Measurements from ENCODE around the gene ORC5.

Gene ORC5

DNA sequence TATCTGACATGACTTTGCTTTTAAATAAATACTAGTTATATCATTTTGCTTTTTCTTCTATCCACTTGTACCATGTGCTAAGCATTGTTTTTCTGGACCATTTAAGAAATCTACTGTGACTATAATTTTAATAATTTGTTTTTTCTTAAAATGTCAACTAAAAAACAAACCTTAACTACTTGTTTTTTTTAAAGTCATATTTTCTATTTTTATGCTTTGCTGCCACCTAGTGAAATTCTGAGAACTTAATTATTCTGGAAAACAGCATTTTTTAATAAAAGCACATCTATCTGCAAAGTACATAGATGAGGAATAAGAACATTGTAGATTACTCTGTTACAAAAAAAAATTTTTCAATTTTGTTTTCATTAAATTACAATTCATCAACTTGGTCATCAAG is 47.4 kb downstream of the ORC5 start:
- H4K20me1 ChIP-seq (ENCODE audit: insufficient read depth): no peaks in the 10 kb centered on the region
- H3K4me1 ChIP-seq (ENCODE audit: low read depth, poor library complexity, severe bottlenecking): no peaks in the 10 kb centered on the region
- H2AFZ ChIP-seq (ENCODE audit: low read depth): no peak overlapping the region
- H3K9ac ChIP-seq: no peak overlapping the region
- no peaks in the 10 kb centered on the region for H3K79me2 ChIP-seq (ENCODE audit: insufficient read depth, low read depth)
- TF ChIP-seq CTCF (conservative IDR thresholded peaks at IDR 0.05; ENCODE audit: low read depth, low read length): peak; percentile 68
- H3K27me3 ChIP-seq (ENCODE audit: insufficient read depth, low read depth): no peaks in the 10 kb centered on the region
- 0 out of 2 replicates have a peak, but pooled peaks cover 4% of the 10 kb centered on the region for H3K36me3 ChIP-seq (ENCODE audit: insufficient read depth)
- H3K4me3 ChIP-seq (IDR thresholded peaks at IDR 0.05; ENCODE audit: insufficient read depth, low read depth, low read length): no peak overlapping the region
- H3K4me2 ChIP-seq: no peak overlapping the region
- no peak overlapping the region for H3K27ac ChIP-seq

DNA sequence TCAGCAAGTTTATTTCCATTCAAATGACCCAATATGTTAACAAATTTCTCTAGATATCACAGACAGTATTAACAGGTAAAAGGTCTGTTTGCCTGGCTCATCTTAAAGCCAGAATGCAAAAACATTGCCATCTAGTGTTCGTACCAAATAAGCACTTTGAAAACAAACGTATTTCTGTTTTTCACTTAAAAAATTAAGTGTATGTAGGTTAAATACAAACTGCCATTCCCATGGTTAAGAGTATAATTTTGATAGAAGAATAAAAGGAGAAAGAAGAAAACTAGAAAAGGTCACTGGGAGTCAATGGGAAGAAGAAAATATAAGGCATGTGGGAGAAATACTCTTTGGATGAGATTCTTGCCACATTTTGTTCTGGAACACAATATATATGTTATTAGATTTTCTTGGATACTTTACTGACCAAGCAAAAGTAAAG is 51.0 kb downstream of the ORC5 start:
- Histone ChIP-seq H3K4me3 (IDR thresholded peaks at IDR 0.05; ENCODE audit: insufficient read depth, low read depth, low read length) (no peak overlapping the region), H3K9ac (no peak overlapping the region), H3K27ac (no peak overlapping the region), H3K36me3 (ENCODE audit: insufficient read depth) (0 out of 2 replicates have a peak, but pooled peaks cover 4% of the 10 kb centered on the region), H3K4me2 (no peak overlapping the region), H3K79me2 (ENCODE audit: insufficient read depth, low read depth) (no peaks in the 10 kb centered on the region), H2AFZ (ENCODE audit: low read depth) (no peak overlapping the region), H3K4me1 (ENCODE audit: low read depth, poor library complexity, severe bottlenecking) (no peaks in the 10 kb centered on the region), H3K27me3 (ENCODE audit: insufficient read depth, low read depth) (no peaks in the 10 kb centered on the region), H4K20me1 (ENCODE audit: insufficient read depth) (no peaks in the 10 kb centered on the region)
- TF ChIP-seq CTCF (conservative IDR thresholded peaks at IDR 0.05; ENCODE audit: low read depth, low read length): peak; percentile 85

DNA sequence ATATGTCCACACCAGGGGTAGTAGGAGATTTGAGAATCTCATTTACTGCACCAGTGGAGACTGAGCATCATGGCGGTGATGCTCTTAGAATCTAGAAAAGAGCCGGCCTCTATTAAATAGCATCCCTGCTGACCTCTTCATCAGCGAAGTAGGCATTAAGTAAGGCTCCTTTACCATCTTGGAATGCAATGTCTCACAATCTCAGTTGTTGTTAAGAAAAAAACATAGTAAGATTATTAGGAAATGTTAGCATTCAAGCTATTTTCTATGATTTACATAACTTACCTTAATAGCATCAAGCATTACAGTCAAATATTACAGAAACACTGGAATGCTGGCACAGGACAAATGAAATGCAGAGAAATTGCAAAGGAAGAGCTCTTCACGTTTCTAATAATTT is 54.5 kb downstream of the ORC5 start:
- H3K9ac ChIP-seq: no peak overlapping the region
- H3K4me3 ChIP-seq (IDR thresholded peaks at IDR 0.05; ENCODE audit: insufficient read depth, low read depth, low read length): no peak overlapping the region
- TF ChIP-seq CTCF (conservative IDR thresholded peaks at IDR 0.05; ENCODE audit: low read depth, low read length): no peak

GRCh38 chr7:104152468-104152867 is 55.3 kb downstream of the ORC5 start:
- H3K36me3 ChIP-seq (ENCODE audit: insufficient read depth): no peaks in the 10 kb centered on the region
- no peak overlapping the region for H2AFZ ChIP-seq (ENCODE audit: low read depth)

More for the DNA sequence above, 54.5 kb downstream of the ORC5 start:
- no peaks in the 10 kb centered on the region for H3K4me1 ChIP-seq (ENCODE audit: low read depth, poor library complexity, severe bottlenecking)
- no peak overlapping the region for H3K27ac ChIP-seq
- no peaks in the 10 kb centered on the region for H4K20me1 ChIP-seq (ENCODE audit: insufficient read depth)
- no peak overlapping the region for H2AFZ ChIP-seq (ENCODE audit: low read depth)
- H3K36me3 ChIP-seq (ENCODE audit: insufficient read depth): no peaks in the 10 kb centered on the region
- no peaks in the 10 kb centered on the region for H3K79me2 ChIP-seq (ENCODE audit: insufficient read depth, low read depth)
- no peak overlapping the region for H3K4me2 ChIP-seq
- H3K27me3 ChIP-seq (ENCODE audit: insufficient read depth, low read depth): no peaks in the 10 kb centered on the region

More at GRCh38 chr7:104152468-104152867, 55.3 kb downstream of the ORC5 start:
- Histone ChIP-seq H3K27me3 (ENCODE audit: insufficient read depth, low read depth) (no peaks in the 10 kb centered on the region), H3K79me2 (ENCODE audit: insufficient read depth, low read depth) (no peaks in the 10 kb centered on the region), H3K4me2 (no peak overlapping the region), H3K9ac (no peak overlapping the region), H4K20me1 (ENCODE audit: insufficient read depth) (no peaks in the 10 kb centered on the region), H3K4me3 (IDR thresholded peaks at IDR 0.05; ENCODE audit: insufficient read depth, low read depth, low read length) (no peak overlapping the region), H3K27ac (no peak overlapping the region), H3K4me1 (ENCODE audit: low read depth, poor library complexity, severe bottlenecking) (no peaks in the 10 kb centered on the region)
- no peak for TF ChIP-seq CTCF (conservative IDR thresholded peaks at IDR 0.05; ENCODE audit: low read depth, low read length)

Data from KMS-11 (cell line).